ENCODE data around the gene PODNL1. TPM values are rescaled to one million over a fixed set of nuclear protein-coding genes. Genes with fewer than 3 reads are reported as not detected.

The PODNL1 gene
- total RNA-seq, 1 donor from 2014 or later = 8.7 TPM

DNA sequence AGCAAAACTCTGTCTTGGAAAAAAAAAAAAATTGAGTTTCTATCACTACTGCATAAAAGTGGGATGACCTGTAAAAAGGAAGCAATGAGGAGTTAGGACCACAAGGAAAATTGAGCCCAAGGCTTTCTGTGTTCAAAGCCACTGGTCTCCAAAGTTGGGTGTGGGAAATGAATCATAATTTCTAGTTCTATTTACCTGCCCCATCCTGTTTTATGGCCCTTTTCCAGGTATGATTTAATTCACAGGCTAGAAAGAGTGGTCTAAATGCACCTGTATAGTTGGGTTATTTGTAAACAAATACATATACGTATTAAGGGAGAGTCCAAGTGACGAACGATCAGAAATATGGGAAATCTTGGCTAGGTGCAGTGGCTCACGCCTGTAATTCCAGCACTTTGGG lies 8.2 kb upstream of the PODNL1 start:
- Mint-ChIP-seq H3K27ac (ENCODE audit: unreplicated experiment) (no peak overlapping the region), H3K9me3 (ENCODE audit: low read depth) (no peaks in the 10 kb centered on the region), H3K36me3 (ENCODE audit: low read depth) (no peaks in the 10 kb centered on the region), H3K4me1 (ENCODE audit: low read depth) (no peaks in the 10 kb centered on the region), H3K4me3 (ENCODE audit: unreplicated experiment) (no peak overlapping the region), H3K27me3 (ENCODE audit: low read depth) (no peaks in the 10 kb centered on the region)
- TF ChIP-seq, protein P1, sequence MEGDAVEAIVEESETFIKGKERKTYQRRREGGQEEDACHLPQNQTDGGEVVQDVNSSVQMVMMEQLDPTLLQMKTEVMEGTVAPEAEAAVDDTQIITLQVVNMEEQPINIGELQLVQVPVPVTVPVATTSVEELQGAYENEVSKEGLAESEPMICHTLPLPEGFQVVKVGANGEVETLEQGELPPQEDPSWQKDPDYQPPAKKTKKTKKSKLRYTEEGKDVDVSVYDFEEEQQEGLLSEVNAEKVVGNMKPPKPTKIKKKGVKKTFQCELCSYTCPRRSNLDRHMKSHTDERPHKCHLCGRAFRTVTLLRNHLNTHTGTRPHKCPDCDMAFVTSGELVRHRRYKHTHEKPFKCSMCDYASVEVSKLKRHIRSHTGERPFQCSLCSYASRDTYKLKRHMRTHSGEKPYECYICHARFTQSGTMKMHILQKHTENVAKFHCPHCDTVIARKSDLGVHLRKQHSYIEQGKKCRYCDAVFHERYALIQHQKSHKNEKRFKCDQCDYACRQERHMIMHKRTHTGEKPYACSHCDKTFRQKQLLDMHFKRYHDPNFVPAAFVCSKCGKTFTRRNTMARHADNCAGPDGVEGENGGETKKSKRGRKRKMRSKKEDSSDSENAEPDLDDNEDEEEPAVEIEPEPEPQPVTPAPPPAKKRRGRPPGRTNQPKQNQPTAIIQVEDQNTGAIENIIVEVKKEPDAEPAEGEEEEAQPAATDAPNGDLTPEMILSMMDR (IDR thresholded peaks at IDR 0.05) = no peak
- DNase-seq (ENCODE audit: low spot score) = no peak

DNA sequence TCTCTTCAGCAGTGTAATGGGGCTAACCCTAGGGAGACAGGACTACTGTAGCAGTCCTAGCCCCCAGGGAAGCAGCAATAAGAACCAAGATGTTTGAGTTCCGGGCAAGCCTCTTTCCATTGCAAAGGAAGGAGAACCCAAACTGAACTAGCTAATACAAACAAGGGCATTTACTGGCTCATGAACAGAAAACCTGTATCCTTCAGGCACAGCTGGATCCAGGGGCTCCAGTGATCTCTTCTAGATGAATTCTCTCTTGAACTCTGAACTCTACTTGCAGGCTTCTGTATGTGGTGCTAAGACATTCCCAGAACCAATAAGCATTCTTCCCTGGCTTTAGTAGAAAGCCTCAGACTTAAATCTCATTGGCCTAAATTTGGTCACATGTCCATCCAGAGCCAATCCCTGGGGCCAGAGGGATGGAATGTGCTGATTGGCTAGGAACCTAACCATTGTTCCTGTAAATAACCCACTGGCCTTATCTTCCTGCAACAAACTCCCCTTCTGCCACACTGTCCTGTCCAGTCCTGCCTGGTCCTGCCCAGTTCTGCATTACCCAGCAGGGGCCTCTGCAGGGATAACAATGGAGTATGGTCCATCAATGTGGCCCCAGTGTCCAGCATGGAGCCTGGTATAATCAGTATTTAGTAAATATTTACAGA lies 3.9 kb upstream of the PODNL1 start:
- Mint-ChIP-seq H3K27me3 (ENCODE audit: low read depth) (no peaks in the 10 kb centered on the region), H3K36me3 (ENCODE audit: low read depth) (no peaks in the 10 kb centered on the region), H3K4me1 (ENCODE audit: low read depth) (peaks cover 5% of the 10 kb centered on the region), H3K9me3 (ENCODE audit: low read depth) (no peaks in the 10 kb centered on the region), H3K4me3 (ENCODE audit: unreplicated experiment) (no peak overlapping the region), H3K27ac (ENCODE audit: unreplicated experiment) (no peak overlapping the region)
- TF ChIP-seq, protein P1 (IDR thresholded peaks at IDR 0.05) = no peak
- no peak for DNase-seq (ENCODE audit: low spot score)

DNA sequence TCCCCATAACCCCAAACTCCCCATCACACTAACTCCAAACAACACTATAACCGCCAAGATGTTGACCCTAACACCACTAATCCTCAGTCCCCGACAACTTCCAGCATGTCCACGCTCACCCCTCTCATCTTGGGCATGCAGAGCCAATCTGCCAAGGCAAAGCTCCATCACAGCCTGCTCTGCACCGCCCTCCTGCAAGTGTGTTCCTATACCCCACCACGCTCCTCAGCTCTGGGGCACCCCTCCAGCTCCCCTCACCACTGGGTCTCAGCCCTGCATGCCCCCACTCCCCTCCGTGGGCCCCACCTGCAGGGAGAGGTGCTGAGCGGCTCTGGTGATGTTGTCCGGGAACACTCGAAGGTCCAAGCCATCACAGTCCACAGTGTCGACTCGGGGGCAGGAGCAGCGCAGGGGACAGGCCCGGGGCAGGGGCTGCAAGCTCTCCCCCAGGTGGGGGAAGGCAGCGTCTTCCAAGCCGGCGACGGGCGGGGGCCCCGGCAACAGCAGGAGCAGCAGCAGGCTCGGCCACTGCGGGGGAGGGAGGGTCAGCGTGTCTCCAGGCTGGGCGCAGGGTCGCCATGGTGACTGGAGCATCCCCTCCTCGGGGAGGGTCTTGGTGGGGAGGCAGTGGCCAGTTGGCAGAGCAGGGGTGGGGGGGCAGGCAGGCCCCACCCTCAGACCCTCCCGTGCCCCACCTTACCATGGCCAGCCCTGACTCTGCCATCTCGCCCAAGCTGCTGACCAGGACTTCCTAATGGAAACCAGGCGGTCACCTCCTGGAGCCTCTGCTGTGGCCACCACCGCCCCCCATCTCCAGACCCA lies 527 bp downstream of the PODNL1 start:
- peak overlapping the region; percentile 68 for H3K4me3 Mint-ChIP-seq (ENCODE audit: unreplicated experiment)
- no peaks in the 10 kb centered on the region for H3K9me3 Mint-ChIP-seq (ENCODE audit: low read depth)
- no peak for DNase-seq (ENCODE audit: low spot score)
- H3K27me3 Mint-ChIP-seq (ENCODE audit: low read depth) = no peaks in the 10 kb centered on the region
- peaks cover 9% of the 10 kb centered on the region for H3K4me1 Mint-ChIP-seq (ENCODE audit: low read depth)
- TF ChIP-seq, protein P1 (IDR thresholded peaks at IDR 0.05) = no peak
- no peaks in the 10 kb centered on the region for H3K36me3 Mint-ChIP-seq (ENCODE audit: low read depth)
- no peak overlapping the region for H3K27ac Mint-ChIP-seq (ENCODE audit: unreplicated experiment)

DNA sequence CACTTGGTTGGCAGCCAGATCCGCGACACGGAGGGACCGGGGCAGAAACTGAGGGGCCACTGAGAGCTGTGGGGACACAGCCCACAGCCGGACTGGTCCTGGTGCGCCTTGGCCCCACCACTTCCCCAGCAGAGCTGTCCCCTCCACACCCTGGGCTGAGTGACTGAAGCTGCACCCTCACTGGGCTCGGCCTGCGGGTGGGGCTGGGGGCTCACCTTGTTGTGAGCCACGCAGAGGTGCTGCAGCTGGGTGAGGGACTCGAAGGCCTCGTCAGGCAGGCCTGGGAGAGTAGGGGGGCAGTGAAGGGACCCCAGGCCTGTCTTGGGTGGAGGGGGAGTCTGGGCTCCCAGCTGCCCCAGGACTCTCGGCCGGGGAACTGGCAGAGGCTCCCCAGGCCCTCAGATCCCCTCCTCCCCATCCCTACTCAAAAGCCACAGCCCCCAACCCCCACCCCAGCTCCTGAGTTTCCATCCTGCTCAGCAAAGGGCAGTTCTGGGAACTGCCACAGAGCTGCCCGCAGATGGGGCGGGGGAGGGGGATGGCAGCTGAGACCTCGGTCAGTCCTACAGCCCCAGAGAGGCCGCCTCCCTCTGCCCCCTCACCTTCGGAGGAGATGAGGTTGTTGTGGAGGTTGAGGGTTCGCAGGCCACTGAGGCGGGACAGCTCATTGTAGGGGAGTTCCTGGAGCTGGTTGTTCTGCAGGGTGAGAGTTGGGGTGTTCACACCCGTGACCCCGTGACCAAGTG lies 2.3 kb downstream of the PODNL1 start:
- TF ChIP-seq, protein P1 (IDR thresholded peaks at IDR 0.05) = no peak
- Mint-ChIP-seq H3K27ac (ENCODE audit: unreplicated experiment) (no peak overlapping the region), H3K9me3 (ENCODE audit: low read depth) (no peaks in the 10 kb centered on the region), H3K4me3 (ENCODE audit: unreplicated experiment) (peak overlapping the region; percentile 16), H3K4me1 (ENCODE audit: low read depth) (peaks cover 9% of the 10 kb centered on the region), H3K27me3 (ENCODE audit: low read depth) (no peaks in the 10 kb centered on the region), H3K36me3 (ENCODE audit: low read depth) (no peaks in the 10 kb centered on the region)
- no peak for DNase-seq (ENCODE audit: low spot score)

DNA sequence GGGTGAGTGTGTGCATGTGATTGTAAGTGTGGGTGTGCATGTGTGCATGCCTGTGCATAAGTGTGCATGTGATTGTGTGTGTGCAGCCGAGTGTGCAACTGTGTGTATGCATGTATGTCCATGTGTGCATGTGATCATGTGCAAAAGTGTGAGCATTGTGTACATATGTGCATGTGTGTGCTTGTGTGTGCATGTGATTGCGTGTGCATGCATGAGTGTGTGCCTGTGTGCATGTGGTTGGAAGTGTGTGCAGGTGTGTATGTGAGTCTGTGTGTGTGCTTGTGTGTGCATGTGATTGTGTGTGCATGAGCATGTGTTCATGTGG lies 3.5 kb downstream of the PODNL1 start:
- Mint-ChIP-seq H3K27me3 (ENCODE audit: low read depth) (no peaks in the 10 kb centered on the region), H3K9me3 (ENCODE audit: low read depth) (no peaks in the 10 kb centered on the region), H3K27ac (ENCODE audit: unreplicated experiment) (no peak overlapping the region), H3K4me1 (ENCODE audit: low read depth) (peaks cover 9% of the 10 kb centered on the region), H3K4me3 (ENCODE audit: unreplicated experiment) (no peak overlapping the region), H3K36me3 (ENCODE audit: low read depth) (no peaks in the 10 kb centered on the region)
- DNase-seq (ENCODE audit: low spot score) = no peak
- TF ChIP-seq, protein P1 (IDR thresholded peaks at IDR 0.05) = no peak
